ACC112 (cell line): Measurements from ENCODE around the gene IGFN1.

Experiments used
- H2AFZ ChIP-seq: fragments of 200-600 bp; sonication (generic); one replicate; pipeline ENCODE4 v1.6.0; 2017; ENCODE audit warnings: antibody characterized with exemption, low read length; ENCODE audit not compliant: unreplicated experiment
- H3K27ac ChIP-seq: fragments of 200-600 bp; sonication (generic); 2 replicates; pipeline ENCODE4 v1.5.1; 2014; ENCODE audit warnings: low read depth, mild to moderate bottlenecking, antibody characterized with exemption, low read length, moderate library complexity
- H3K27me3 ChIP-seq: fragments of 200-600 bp; sonication (generic); 2 replicates; pipeline ENCODE4 v1.6.1; 2014; ENCODE audit warnings: mild to moderate bottlenecking, antibody characterized with exemption, low read length, moderate library complexity, mixed read lengths; ENCODE audit not compliant: insufficient read depth
- H3K36me3 ChIP-seq: fragments of 200-600 bp; sonication (generic); 2 replicates; pipeline ENCODE4 v1.6.1; 2016; ENCODE audit warnings: mild to moderate bottlenecking, antibody characterized with exemption, low read length, moderate library complexity, mixed read lengths; ENCODE audit not compliant: insufficient read depth
- H3K4me1 ChIP-seq: fragments of 200-600 bp; sonication (generic); one replicate; pipeline ENCODE4 v1.6.1; 2016; ENCODE audit warnings: low read length, mixed read lengths; ENCODE audit not compliant: insufficient read depth, unreplicated experiment, control insufficient read depth
- H3K4me3 ChIP-seq: fragments of 200-600 bp; sonication (generic); 2 replicates; pipeline ENCODE4 v1.5.1; 2014; ENCODE audit warnings: mild to moderate bottlenecking, low read depth, low read length
- H3K79me2 ChIP-seq: fragments of 200-600 bp; sonication (generic); one replicate; pipeline ENCODE4 v1.6.0; 2016; ENCODE audit warnings: low read length; ENCODE audit not compliant: control insufficient read depth, unreplicated experiment, insufficient read depth

IGFN1 gene

DNA sequence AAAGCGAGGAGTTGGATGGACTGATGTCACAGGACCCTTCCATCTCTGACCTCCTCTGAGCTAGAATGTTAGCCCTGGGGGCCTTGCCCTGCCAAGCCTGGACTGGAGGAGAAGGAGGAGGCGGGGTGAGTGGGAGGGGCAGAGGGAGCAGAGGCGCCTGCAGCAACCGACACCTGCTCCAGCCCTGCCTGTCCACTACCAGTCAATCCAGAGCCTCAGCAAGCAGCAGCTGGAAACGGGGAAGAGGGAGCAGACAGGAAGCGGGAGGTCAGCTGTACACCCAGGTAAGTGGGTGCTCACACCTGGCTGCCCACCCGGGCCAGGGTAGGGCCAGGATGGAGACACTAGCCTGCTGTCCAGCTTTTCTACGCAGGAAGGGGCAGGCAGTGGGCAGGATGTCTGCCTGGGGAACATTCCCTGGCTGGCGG lies at the start of gene IGFN1:
TSS of gene IGFN1 (plus strand) at position 201 of the 428 bp plus-strand sequence. CDS start 2,470 bp downstream, outside the sequence.
- Histone ChIP-seq H3K27me3 (0 out of 2 replicates have a peak, but pooled peaks cover 3% of the 10 kb centered on the region), H2AFZ (peak within 1 kb of the TSS; percentile 21), H3K79me2 (no peaks in the 10 kb centered on the region), H3K4me3 (no peak within 1 kb of the TSS), H3K4me1 (peaks cover 13% of the 10 kb centered on the region), H3K27ac (peak within 1 kb of the TSS; percentile 53; the same call in 1 of the 2 replicates), H3K36me3 (no peaks in the 10 kb centered on the region)

- H3K36me3 ChIP-seq = peaks cover 7% of the 10 kb centered on the region; the same call in 1 of the 2 replicates
- no peaks in the 10 kb centered on the region for H3K27me3 ChIP-seq
- H3K79me2 ChIP-seq = no peaks in the 10 kb centered on the region
- no peak overlapping the region for H2AFZ ChIP-seq
- H3K4me1 ChIP-seq = peaks cover 22% of the 10 kb centered on the region
- H3K4me3 ChIP-seq = no peak overlapping the region
- no peak overlapping the region for H3K27ac ChIP-seq
These were observed 49.7 kb upstream of the IGFN1 start for GRCh38 chr1:201140941-201141260.

- H3K27me3 ChIP-seq = no peaks in the 10 kb centered on the region
- H3K79me2 ChIP-seq = no peaks in the 10 kb centered on the region
- H3K27ac ChIP-seq = no peak overlapping the region
- no peak overlapping the region for H2AFZ ChIP-seq
- H3K4me1 ChIP-seq = peaks cover 22% of the 10 kb centered on the region
- H3K4me3 ChIP-seq = no peak overlapping the region
- H3K36me3 ChIP-seq = peaks cover 7% of the 10 kb centered on the region; the same call in 1 of the 2 replicates
These were observed 49.2 kb upstream of the IGFN1 start for GRCh38 chr1:201141418-201141817.

GRCh38 chr1:201142011-201142848 lies 48.4 kb upstream of the IGFN1 start:
- Histone ChIP-seq H3K27ac (no peak overlapping the region), H3K27me3 (no peaks in the 10 kb centered on the region), H2AFZ (no peak overlapping the region), H3K4me1 (peaks cover 15% of the 10 kb centered on the region), H3K36me3 (peaks cover 7% of the 10 kb centered on the region; the same call in 1 of the 2 replicates), H3K79me2 (no peaks in the 10 kb centered on the region), H3K4me3 (no peak overlapping the region)

GRCh38 chr1:201142849-201143725 lies 47.5 kb upstream of the IGFN1 start:
- H3K4me3 ChIP-seq = no peak overlapping the region
- no peaks in the 10 kb centered on the region for H3K27me3 ChIP-seq
- H3K27ac ChIP-seq = no peak overlapping the region
- H2AFZ ChIP-seq = no peak overlapping the region
- H3K36me3 ChIP-seq = peaks cover 7% of the 10 kb centered on the region; the same call in 1 of the 2 replicates
- peaks cover 6% of the 10 kb centered on the region for H3K4me1 ChIP-seq
- no peaks in the 10 kb centered on the region for H3K79me2 ChIP-seq

- Histone ChIP-seq H3K36me3 (peaks cover 7% of the 10 kb centered on the region; the same call in 1 of the 2 replicates), H3K27ac (no peak overlapping the region), H3K4me3 (no peak overlapping the region), H3K27me3 (no peaks in the 10 kb centered on the region), H3K4me1 (no peaks in the 10 kb centered on the region), H3K79me2 (no peaks in the 10 kb centered on the region), H2AFZ (no peak overlapping the region)
These were observed 46.6 kb upstream of the IGFN1 start for GRCh38 chr1:201143726-201144635.

- H3K79me2 ChIP-seq = no peaks in the 10 kb centered on the region
- no peak overlapping the region for H3K4me3 ChIP-seq
- no peak overlapping the region for H3K27ac ChIP-seq
- H3K4me1 ChIP-seq = no peaks in the 10 kb centered on the region
- H3K27me3 ChIP-seq = no peaks in the 10 kb centered on the region
- H3K36me3 ChIP-seq = peaks cover 7% of the 10 kb centered on the region; the same call in 1 of the 2 replicates
- no peak overlapping the region for H2AFZ ChIP-seq
These were observed 45.9 kb upstream of the IGFN1 start for GRCh38 chr1:201144701-201145100.

DNA sequence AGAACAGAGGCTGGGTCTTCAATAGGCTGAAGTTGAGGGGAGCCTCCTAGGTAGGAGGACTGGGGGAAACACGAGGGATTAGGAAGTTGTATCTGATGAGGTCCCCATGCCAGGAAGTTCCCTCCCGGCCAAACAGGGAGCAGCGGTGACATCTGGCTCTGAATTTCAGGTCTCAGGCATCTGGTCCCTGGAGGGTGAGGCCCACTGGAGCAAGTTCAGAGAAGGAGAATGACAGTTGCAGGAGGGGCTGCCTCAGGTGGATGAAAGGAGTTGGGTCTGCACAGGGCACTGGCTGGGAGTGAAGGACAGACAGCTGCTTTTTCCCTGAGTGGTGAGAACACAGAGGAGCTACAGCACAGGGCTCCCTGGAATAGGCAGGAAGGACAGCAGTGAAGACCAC lies 45.5 kb upstream of the IGFN1 start:
- Histone ChIP-seq H3K4me1 (no peaks in the 10 kb centered on the region), H3K4me3 (no peak overlapping the region), H3K27me3 (no peaks in the 10 kb centered on the region), H3K79me2 (no peaks in the 10 kb centered on the region), H3K27ac (no peak overlapping the region), H2AFZ (no peak overlapping the region), H3K36me3 (peaks cover 7% of the 10 kb centered on the region; the same call in 1 of the 2 replicates)

GRCh38 chr1:201145816-201146215 lies 44.8 kb upstream of the IGFN1 start:
- Histone ChIP-seq H3K27ac (no peak overlapping the region), H3K4me1 (no peaks in the 10 kb centered on the region), H2AFZ (no peak overlapping the region), H3K4me3 (no peak overlapping the region), H3K79me2 (no peaks in the 10 kb centered on the region), H3K36me3 (peaks cover 7% of the 10 kb centered on the region; the same call in 1 of the 2 replicates), H3K27me3 (no peaks in the 10 kb centered on the region)
